A673 (cell line): Measurements from ENCODE around the gene MAP4K4. TPM values are rescaled to one million over a fixed set of nuclear protein-coding genes. Genes with fewer than 3 reads are reported as not detected.

Source experiments
- BruUV-seq: library from RNA; stranded (reverse); fragments of 400-500 nt; replicated peaks from 2 replicates; lab custom pipeline; 2021; lab: Mats Ljungman, UMichigan
- CTCF ChIA-PET: fragments of 300-600 bp; sonication (Branson Sonifier 250); formaldehyde crosslinking; loops from one replicate; lab custom pipeline; 2022; ENCODE audit warnings: antibody characterized with exemption; lab: Charles Lee
- POLR2A ChIA-PET: fragments of 300-600 bp; sonication (Branson Sonifier 250); formaldehyde crosslinking; loops from one replicate; lab custom pipeline; 2022; ENCODE audit warnings: antibody characterized with exemption; ENCODE audit not compliant: low non-redundant PET; lab: Charles Lee
- DNase-seq: peaks from one replicate; pipeline ENCODE4 v3.0.0-alpha.2; 2015; ENCODE audit warnings: low spot score
- H3K27ac ChIP-seq: fragments of 200-600 bp; sonication (generic); 2 replicates; pipeline ENCODE4 v1.5.1; 2016; ENCODE audit warnings: mixed run types, low read depth, mild to moderate bottlenecking, mixed read lengths, antibody characterized with exemption, low read length; ENCODE audit not compliant: poor library complexity, severe bottlenecking
- H3K27me3 ChIP-seq: fragments of 200-600 bp; sonication (generic); replicated peaks from 2 replicates; pipeline ENCODE4 v1.6.1; 2017; ENCODE audit warnings: mixed run types, low read depth, mild to moderate bottlenecking, mixed read lengths, antibody characterized with exemption, low read length; ENCODE audit not compliant: insufficient read depth, poor library complexity
- H3K36me3 ChIP-seq: fragments of 200-600 bp; sonication (generic); 2 replicates; pipeline ENCODE4 v1.6.1; 2016; ENCODE audit warnings: mixed run types, mild to moderate bottlenecking, mixed read lengths, antibody characterized with exemption, low read length; ENCODE audit not compliant: insufficient read depth, poor library complexity, severe bottlenecking
- H3K4me1 ChIP-seq: fragments of 200-600 bp; sonication (generic); 2 replicates; pipeline ENCODE4 v1.6.1; 2017; ENCODE audit warnings: mixed run types, mild to moderate bottlenecking, mixed read lengths, antibody characterized with exemption, low read length; ENCODE audit not compliant: insufficient read depth, poor library complexity, severe bottlenecking
- H3K4me3 ChIP-seq: fragments of 200-600 bp; sonication (generic); 2 replicates; pipeline ENCODE4 v1.5.1; 2016; ENCODE audit warnings: low read depth, mixed run types, mild to moderate bottlenecking, mixed read lengths, low read length; ENCODE audit not compliant: poor library complexity, severe bottlenecking
- H3K9me3 ChIP-seq: fragments of 200-600 bp; sonication (generic); 2 replicates; pipeline ENCODE4 v1.6.1; 2016; ENCODE audit warnings: mixed run types, low read depth, mild to moderate bottlenecking, mixed read lengths, antibody characterized with exemption, low read length; ENCODE audit not compliant: poor library complexity, severe bottlenecking
- CTCF ChIP-seq: fragments of 300-800, 200-600 bp; sonication (generic); conservative IDR thresholded peaks from 2 replicates; pipeline ENCODE4 v1.5.1; 2017; ENCODE audit warnings: low read depth, mild to moderate bottlenecking, antibody characterized with exemption, low read length, moderate library complexity, mixed read lengths
- EZH2 ChIP-seq: fragments of 200-600 bp; sonication (generic); IDR thresholded peaks from 2 replicates; pipeline ENCODE4 v1.6.1; 2017; ENCODE audit warnings: borderline replicate concordance, low read depth, mild to moderate bottlenecking, mixed read lengths, antibody characterized with exemption, low read length; ENCODE audit not compliant: poor library complexity, severe bottlenecking
- intact Hi-C: fragments of 100-400 bp; cut with micrococcal nuclease; formaldehyde crosslinking; loops from one replicate; pipeline ENCODE4 v1.10.0; 2022; ENCODE audit not compliant: unreplicated experiment
- total RNA-seq: library from RNA; stranded (reverse); gene quantifications from 2 replicates; pipeline ENCODE4 v1.2.3, GENCODE V29; 2021

The MAP4K4 gene
- total RNA-seq, 1 experiment from 2014 or later = 157 TPM

GRCh38 chr2:101777337-101777736 lies 79.8 kb downstream of the MAP4K4 start:
- BruUV-seq = no TSS peak
- Histone ChIP-seq H3K27ac (no peak overlapping the region), H3K4me3 (no peak overlapping the region), H3K27me3 (no peaks in the 10 kb centered on the region), H3K9me3 (no peaks in the 10 kb centered on the region), H3K4me1 (peaks cover 63% of the 10 kb centered on the region), H3K36me3 (no peaks in the 10 kb centered on the region)
- no peak for DNase-seq
- intact Hi-C loops = no loop called here
- ChIA-PET CTCF (no interaction called here), POLR2A (interaction anchor here (0.6 kb wide), 1 partner anchor 11 kb away, joined by 6 read pairs; no protein-coding TSS in a partner anchor)
- TF ChIP-seq EZH2 = no peak
- TF ChIP-seq CTCF = no peak

- Histone ChIP-seq H3K9me3 (no peaks in the 10 kb centered on the region), H3K27me3 (no peaks in the 10 kb centered on the region), H3K4me3 (no peak overlapping the region), H3K27ac (no peak overlapping the region), H3K36me3 (no peaks in the 10 kb centered on the region), H3K4me1 (peaks cover 63% of the 10 kb centered on the region)
- DNase-seq = no peak
- intact Hi-C loops = no loop called here
- no peak for TF ChIP-seq EZH2
- TF ChIP-seq CTCF = no peak
- POLR2A ChIA-PET = no interaction called here
- CTCF ChIA-PET = no interaction called here
- no TSS peak for BruUV-seq
These were observed 80.6 kb downstream of the MAP4K4 start for GRCh38 chr2:101778102-101778501.

- peaks cover 63% of the 10 kb centered on the region for H3K4me1 ChIP-seq
These were observed 81.7 kb downstream of the MAP4K4 start for GRCh38 chr2:101779190-101779589.

More at GRCh38 chr2:101779190-101779589, 81.7 kb downstream of the MAP4K4 start:
- ChIA-PET CTCF (no interaction called here), POLR2A (no interaction called here)
- Histone ChIP-seq H3K36me3 (no peaks in the 10 kb centered on the region), H3K27ac (no peak overlapping the region), H3K4me3 (no peak overlapping the region), H3K27me3 (no peaks in the 10 kb centered on the region), H3K9me3 (no peaks in the 10 kb centered on the region)
- intact Hi-C loops = no loop called here
- no peak for DNase-seq
- no peak for TF ChIP-seq EZH2
- TF ChIP-seq CTCF = no peak
- BruUV-seq = no TSS peak
